HG02798 (cell line): ENCODE results near the gene ANKRD22.

Experiments
- ATAC-seq: cut with Tn5 transposase; IDR thresholded peaks from one replicate; pipeline ENCODE4 v1.9.1; 2021; ENCODE audit warnings: mild to moderate bottlenecking; ENCODE audit not compliant: unreplicated experiment, poor library complexity

ANKRD22 gene

DNA sequence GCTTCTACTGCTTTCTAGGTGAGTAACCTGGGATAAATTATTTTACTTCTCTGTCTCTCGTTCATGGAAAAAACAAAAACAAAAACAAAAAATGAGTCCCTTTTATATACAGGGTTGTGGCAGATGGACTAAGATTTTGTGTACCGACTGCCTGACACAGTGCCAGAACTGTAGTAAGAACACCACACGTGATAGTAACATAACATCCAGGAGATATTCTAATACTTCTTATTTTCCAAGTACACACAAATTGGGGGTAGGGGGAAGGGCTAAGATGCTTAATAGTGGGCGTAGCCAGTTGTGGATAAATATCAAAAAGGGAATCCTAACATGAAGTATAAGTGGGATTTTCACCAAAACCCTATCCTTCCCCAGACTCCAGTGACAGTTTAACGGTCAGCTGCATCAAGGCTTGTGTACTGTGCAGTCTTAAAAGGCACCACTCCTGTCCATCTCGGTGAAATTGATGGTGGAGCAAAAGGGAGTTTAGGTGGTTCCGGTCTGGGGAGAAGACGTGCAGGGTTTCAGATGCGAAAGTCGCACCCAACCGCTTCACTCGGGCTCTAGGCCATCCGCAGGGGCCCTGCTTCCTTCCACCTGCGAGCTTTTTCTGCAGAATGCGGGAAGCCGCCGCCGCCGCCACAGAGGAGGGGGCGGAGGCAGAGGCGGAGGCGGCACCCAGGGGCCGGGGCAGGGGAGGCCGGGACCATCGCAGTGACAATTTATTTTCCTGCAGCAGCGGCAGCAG lies 28.1 kb upstream of the ANKRD22 start, which contains the start of gene STAMBPL1:
TSS of gene STAMBPL1 (plus strand) at position 712 of the 748 bp plus-strand sequence. CDS start 21,464 bp downstream, outside the sequence.
- peak; percentile 69 for ATAC-seq

DNA sequence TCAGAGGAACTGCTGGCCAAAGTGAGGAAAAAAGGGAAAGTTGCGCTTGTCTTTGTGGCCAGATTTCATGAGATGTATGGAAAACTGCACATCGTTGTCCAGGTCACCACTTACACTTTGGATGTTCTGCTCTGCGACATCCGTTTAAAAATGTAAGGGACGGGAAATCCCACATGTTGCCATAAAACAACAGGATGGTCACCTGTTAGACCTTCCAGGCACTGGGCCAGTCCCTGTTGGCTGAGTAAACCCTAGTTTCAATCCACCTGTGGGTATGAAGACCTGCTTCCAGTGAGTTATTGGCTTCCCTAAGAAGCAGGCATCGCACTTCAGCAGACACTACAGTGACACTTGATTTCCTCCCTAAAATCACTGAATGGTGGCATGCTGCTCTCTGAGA lies 25.7 kb upstream of the ANKRD22 start:
- ATAC-seq = no peak

DNA sequence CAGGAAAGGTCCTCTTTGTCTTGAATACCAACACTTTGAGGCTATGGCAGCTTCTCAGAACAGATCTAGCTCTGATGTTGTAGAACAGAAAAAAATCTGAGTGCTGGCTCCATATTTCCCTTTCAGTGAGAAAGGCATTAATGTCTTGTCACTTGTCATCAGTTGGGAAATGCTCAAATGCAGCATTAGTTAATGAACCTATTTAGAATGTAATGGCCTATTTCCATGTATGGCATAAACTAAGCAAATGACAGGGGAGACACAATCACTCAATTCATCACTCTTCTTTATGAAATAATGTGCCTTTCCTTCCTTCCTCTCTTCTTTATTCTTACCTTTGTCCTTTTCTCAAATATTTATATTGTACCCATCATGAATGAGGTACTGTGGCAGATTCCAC lies 23.4 kb upstream of the ANKRD22 start:
- ATAC-seq = no peak

DNA sequence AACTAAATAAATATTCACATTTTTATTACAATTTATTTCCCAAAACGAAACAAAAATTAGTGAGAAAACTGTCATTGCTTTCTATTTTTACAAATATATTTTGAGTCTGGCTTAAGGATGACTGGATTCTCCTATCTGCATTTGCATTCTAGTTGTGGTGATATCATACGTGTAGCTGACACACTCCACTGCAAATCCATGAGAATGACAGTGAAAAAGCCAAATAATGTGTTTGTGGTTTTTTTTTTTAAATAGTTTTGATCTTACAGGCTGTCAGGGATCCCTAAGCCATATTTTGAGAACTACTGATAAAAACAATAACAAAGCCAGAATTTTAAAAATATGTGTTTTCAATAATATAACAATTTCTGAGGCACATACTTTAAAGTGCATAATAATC lies 22.6 kb upstream of the ANKRD22 start:
- ATAC-seq = no peak

DNA sequence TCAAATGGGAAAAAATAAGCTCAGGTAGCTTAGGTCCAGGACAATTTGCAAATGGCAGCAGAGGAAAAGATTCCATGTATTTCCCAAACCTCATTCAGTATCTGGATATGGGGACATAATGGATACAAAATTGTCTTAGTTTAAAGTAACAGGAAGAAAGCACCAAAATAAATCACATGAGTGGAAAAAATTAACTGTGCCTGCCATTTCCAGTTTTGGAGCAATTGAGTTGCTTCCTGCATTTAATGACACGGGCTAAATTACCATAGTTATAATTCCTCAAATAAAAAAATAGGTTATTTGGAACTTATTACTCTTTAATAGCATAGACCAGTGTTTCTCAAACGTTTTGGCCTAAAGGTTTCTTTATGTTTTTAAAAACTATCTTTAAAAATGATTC lies 22.1 kb upstream of the ANKRD22 start:
- no peak for ATAC-seq

DNA sequence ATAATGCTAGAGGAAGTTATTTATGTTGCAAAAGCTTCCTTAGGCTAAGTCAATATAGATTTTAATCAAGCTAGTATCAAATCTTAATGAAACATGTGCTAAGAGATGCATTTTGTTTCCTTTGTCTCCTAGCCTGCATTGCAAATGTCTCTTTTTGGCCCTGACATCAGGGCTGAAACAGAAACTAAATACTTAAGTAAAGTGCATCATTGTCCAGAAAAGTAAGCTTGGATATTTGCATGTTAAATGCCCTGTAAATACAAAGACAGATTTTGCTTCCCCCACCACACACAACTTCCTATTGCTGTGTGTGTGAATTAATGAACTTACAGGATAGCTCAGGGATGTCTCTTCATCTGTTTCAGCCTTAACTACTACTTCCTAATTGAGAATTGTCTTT lies 18.4 kb upstream of the ANKRD22 start:
- ATAC-seq = peak; percentile 53

DNA sequence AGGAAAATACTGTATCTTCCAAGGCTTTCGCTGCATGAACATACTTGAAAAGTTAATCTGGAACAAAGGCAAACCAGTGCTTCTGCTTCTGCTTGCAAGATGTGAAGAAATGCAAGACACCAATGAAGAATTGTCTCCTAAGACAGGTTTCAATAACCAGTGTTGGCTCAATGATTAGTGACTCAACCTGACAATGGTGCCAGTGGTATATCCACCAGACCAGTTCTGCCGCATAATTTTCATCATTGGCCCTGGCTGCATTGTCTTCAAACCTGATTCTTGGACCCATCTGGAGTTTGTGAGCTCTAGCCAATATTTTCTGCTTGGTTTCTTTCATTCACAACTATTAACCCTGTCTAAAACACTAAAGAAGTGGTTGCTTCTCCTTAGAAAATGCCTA lies 14.8 kb upstream of the ANKRD22 start:
- ATAC-seq = no peak

DNA sequence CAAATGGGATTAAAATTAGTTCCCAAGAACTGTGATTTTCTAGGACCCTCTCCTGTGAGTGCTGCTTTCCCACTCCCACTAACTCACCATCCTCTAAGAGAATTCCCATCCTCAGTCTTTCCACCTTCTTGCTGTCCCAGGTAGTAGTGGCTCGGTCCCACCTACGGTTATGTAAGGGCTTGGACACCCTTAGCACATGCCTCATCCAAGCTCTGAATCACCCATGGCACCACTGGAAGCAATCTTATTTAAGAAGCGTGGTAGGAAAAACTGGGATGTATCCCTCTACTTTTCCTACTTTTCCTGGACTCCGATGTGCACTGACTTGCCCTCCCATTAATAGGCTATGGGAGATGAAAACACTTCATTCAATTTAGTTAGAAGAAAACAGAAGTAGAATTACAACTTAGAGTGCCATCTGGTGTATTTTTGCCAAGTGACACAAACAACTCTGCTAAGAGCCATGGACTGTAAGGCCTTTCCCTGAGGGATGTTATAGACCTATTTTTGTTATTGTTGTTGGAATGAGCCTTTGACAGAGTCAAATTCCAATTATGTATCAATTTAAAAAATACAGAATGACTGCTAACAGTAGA lies 13.7 kb upstream of the ANKRD22 start:
- ATAC-seq = no peak

DNA sequence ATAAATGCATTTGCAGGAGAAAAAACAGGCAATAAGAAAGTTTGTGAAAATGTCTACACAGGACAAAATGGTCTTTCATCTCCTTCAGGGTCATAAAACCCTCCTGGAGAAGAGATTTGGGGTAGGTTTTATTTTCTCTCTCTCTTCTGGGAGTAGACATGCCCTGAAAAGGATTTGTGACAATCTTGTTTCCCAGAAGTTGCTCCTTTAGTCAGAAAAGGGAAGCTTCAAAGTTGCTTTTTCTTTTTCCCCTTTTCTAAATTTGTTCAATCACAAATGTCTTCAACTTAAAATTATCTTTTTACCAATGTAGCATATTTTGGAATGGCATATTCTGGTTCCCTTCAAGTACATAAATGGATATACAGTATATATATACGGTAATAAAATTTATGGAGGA lies 9.4 kb upstream of the ANKRD22 start:
- ATAC-seq = no peak

DNA sequence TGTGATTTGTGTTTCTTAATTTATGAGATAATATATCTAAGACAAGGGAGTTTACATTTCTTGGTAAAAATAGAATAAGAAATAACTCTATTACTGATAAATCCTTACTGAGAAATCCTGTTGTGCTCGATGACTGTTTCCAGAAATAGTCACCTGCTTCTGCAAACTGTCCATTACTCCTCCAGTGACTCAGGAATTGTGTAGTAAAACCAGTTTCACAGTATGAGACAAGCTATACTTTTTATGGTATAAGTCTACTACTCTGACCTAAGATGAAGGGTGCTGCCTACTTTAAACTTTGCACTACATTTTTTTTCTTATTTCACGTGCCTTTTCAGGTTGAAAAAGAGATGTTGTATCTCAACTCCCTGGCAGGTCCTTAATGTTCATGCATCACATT lies 6.8 kb upstream of the ANKRD22 start:
- no peak for ATAC-seq

DNA sequence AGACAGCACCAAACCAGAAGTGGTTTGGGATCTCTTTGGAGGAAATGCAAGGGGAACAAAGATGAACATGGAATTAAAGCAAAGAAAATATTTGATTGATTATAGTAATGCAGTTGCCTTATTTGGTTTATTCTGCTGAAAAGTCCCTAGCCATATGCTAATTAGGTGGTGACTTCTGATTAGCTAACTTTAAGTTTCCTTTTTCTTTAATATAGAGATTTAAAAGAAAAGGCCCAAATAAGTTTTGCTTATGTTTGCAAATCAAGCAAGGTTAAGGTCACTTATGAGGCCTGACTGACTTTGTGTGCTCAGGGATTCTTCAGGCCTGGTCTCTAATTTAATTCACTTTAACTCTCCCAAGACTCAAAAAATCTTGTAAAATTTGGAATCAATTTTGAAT lies 6.2 kb upstream of the ANKRD22 start:
- ATAC-seq = no peak

DNA sequence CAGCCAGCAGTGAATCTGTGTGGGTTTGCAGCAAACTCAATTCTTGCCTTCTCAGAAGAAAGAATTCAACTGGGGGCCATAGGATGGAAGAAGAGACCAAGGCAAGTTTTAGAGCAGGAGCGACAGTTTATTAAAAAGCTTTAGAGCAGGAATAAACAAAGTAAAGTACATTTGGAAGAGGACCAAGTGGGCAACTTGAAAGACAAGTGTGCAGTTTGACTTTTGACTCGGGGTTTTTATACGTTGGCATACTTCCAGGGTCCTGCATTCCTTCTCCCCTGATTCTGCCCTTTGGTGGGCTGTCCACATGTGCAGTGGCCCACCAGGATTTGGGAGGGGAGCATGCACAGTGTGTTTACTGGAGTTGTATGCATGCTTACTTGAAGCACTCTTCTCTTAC lies 3.0 kb upstream of the ANKRD22 start:
- no peak for ATAC-seq

DNA sequence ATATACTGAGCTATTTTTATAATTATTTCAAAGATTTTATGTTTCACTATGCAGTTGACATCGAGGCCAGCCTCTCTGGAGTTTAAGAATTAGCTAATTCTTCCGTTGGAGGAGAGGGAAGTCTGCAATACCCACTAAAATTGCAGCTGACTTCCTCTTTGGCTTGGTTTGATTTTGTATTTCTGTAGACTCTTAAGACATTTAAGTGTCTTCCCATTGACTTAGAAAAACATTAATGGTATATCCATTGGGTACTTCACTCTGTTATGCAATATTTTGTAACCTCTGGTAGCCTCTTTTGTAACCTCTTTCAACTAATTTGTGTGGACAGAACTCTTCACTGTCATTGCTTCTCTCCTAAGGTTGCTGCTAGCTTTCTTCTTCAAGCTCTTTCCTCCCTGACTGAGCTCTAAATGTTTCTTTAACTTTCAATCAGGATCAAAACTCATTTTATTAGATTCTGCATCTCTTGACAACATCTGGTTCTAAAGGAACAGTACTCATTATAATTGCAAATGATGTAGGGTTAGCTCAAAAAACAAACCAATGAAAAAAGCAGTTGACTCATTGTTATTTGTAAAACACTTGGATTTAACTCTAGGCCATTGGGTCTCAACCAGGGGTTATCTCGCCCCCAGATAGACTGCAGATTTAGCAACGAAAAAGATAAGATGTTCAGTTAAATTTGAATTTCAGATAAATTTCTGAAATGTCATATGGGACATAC lies 1.7 kb upstream of the ANKRD22 start:
- no peak for ATAC-seq

DNA sequence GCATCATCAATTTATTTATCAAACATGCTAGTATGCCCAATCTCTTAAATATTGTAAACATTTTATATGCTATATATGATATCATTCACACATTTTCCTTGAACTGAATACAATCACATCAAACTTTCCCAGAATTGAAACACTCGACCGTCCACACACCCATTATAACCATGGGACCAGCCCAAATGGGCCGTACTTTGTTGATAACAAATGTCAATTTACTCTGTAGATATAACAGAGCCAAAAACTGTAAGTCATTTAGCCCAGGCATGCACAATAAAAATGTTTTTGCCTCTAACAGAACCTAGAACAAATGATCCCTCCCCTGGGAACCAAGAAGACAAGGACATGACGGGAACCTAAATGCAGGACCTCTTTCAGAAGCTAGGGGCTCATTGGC lies 683 bp upstream of the ANKRD22 start:
- no peak for ATAC-seq

DNA sequence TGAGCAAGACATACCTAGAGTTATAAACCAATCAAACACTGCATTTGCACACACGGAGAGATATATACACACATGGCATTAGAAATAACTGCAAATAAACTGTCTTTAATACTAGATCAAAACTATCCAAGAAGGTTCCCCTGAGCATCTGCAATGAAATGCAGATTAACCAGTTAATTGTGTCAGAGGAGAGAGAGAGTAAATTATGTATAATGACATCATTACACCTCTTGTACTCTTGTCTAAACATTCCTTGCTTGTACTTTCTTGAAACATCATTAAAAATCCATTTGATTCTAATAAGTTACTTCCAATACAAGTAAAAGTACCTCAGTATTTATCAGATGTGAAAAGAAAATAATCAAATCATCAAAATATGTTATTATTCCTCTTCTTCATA lies 932 bp downstream of the ANKRD22 start:
- ATAC-seq = no peak

DNA sequence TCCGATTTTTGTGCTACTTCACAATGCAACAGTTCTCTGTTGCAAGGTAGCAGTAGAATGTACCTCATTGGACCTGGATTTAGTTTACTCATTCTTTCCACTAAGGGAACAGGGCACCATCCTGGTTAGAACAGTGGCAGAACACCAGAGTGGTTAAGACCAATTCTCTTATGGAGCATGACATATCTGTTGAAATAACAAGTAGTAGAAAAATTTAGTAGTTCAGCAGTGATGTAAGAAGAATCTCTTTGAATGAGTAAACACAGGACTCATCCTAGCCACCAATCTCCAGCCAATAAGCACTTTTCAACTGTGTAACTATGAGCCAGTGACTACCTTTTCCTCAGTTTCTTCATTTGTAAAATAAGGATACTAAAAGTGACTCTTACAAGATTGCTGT lies 2.4 kb downstream of the ANKRD22 start:
- ATAC-seq = no peak

DNA sequence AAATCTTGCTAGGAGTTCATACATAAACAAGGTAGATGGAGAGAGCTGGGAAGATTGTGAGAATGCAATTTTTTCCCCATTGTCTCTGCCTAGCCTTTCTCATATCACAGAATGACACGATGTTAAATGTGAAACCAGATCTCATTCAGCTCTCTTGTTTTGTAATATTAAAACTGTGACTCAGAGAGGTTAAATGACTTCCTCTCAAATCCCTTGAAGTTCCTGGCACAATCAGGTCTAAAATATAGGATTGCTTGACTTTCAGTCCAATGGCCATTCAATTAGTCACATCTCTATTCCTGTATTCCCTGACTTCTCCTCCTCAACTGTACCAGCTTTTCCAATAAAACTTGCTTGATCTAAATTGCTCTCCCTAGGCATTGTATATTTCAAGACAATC lies 3.1 kb downstream of the ANKRD22 start:
- ATAC-seq = no peak

DNA sequence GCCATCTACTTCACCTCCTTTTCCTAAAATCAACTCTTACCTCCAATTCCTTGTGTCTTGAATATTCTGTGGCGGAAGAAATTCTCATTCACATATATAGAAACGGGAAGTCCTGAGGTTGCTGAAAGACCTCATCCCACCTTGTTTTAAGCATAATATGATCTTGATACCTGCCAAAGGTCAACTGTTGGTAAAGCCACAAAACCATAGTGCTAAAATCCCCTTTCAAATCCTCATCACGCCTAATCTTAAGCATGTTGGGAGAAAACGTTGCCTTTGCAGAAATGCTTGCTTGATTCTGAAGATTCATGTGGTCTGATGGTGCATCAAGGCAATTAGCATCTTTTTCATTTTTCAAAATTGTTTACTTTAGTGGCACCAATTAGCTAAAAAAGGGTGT lies 8.5 kb downstream of the ANKRD22 start:
- ATAC-seq = no peak

DNA sequence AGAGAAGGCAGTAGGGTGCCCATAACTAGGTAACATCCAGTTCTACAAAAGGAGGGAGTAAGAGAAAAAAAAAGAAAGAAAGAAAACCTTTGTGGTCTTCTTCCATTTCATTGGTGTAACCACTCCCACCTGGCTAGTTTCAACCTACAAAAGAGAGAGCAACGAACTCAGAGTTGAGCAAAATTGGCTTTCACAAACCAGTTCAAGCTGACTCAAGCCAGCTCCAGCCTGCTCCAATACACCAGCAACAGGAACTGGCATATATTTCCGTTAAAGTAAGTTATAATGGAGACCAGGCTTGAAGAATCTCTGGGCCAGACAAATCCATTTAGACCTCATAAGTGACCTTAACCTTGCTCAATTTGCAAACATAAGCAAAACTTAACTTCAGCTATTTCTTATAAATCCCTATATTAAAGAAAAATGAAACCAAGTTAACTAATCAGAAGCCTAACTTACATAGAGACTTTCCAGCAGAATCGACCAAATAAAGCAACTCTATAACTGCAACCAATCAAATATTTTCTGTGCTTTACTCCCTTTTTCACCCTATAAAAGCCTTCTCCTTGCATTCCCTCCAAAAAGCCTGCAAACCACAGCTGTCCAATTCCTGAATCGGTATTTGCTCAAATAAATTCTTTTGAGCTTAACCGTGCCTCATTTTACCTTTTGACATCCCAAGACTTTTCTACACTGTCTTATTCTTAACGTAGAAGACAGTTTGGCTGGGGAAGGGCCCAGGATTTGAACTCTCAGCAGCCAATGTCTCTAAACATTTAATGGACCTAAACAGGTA lies 10.1 kb downstream of the ANKRD22 start:
- no peak for ATAC-seq

DNA sequence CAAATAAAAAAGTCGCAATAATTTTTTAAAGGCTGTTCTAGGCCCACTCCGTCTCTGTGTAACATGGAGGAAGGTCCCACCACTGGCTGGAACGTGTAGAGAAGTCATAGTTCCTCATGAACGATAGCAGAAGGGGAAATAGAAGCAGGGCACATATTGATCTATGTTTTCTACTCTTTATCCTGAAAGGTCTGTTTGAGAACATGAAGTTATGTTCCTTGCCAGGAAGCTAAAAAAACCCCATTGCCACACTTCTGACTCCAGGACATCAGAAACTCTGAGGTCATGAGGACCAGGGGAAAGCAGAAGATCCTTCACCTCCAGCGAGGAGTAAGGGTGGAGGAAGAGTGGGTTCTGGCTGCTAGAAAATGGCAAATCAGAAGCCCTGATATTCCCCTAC lies 10.8 kb downstream of the ANKRD22 start:
- no peak for ATAC-seq

DNA sequence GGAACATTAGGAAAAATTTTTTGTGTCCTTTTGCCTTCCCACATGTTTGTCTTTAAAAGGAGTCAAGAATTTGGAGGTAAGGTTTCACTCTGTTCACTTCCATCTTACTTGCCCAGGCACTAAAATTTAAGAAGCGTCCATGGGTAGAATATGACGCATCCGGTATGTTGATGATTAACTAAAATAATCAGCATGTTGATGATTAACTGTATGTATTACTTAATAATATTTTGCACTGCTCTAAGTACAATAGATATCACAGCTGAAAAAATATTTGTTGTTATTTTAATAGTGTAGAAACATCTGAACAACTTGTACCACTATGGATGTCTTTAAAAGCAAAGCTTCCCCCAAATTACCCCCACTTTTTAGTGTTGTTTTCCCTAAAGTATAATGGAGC lies 11.5 kb downstream of the ANKRD22 start:
- ATAC-seq = no peak
